CD4-positive, alpha-beta T cell treated with Interleukin-21 for 1 hour (primary cell): Measurements from ENCODE around the gene CEP170B.

Experiments used
- DNase-seq: peaks from one replicate; pipeline ENCODE4 v3.0.0-alpha.2; 2020

CEP170B gene

DNA sequence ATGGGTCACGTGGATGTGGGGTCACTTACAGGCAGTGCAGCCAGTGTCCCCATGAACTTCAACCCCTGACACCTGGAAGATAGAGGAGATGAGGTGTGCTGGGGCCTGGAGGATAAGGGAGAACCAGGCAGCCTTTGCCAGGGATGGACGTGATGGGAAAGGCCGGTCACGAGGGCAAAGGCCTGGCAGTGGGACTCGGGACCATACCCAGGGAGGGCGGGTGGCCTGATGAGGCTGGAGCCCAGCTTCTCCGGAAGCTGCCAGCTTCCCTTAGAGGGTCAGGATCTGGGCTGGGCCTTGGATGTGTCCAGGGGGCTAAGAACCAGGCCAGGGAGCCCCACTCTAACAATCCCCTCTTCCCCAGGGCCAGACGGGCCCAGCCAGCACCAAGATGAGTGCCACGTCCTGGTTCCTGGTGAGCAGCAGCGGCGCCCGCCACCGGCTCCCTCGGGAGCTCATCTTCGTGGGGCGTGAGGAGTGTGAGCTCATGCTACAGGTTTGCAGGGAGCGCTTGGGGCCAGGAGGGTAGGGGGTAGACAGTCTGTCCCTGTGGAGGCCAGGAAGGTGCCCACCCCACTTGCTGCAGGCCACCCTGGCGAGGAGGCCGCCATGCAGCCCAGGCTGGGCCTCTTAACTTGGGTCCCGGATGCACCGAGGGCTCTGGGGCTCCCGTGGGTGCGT lies 3.1 kb downstream of the CEP170B start:
- no peak for DNase-seq

DNA sequence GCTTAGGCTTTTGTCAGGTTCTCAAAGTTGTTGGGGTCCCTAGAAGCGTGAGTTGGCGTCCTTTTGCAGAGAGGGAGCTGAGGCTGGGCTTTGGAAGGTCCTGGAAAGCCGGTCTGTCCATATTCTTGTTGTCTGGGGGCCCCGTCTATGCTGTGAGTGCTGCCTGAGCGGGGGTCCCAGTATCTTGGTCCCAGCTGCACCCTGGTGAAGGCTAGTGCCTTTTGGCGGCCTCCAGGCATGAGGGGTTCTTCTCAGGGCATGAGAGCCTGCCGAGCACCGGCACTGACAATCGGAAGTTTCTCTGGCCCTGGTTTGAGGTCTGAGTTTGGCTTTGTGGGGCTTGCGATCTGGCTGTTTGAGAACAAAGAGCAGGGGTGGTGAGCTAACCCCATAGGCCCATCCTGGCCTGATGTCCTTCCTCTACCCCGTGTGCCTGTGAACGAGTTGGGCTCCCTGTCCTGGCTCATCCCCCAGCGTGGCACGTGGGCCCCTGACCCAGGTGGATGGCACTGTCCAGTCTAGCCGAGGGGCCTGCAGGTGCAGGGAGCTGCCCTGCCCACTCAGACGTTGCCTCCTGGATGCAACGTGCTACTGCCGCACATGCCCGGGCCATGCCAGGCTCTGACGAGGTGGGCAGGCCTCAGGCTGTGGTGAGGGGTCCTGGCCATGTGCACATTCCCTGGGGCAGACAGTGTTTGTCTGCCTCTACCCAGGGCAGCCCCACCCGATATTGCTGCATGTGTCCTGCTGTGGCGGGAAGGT lies 3.9 kb downstream of the CEP170B start:
- no peak for DNase-seq

- no peak for DNase-seq
These were observed 4.8 kb downstream of the CEP170B start for GRCh38 chr14:104869669-104870367.

GRCh38 chr14:104870368-104871144 lies 5.5 kb downstream of the CEP170B start:
- DNase-seq: peak; percentile 41

DNA sequence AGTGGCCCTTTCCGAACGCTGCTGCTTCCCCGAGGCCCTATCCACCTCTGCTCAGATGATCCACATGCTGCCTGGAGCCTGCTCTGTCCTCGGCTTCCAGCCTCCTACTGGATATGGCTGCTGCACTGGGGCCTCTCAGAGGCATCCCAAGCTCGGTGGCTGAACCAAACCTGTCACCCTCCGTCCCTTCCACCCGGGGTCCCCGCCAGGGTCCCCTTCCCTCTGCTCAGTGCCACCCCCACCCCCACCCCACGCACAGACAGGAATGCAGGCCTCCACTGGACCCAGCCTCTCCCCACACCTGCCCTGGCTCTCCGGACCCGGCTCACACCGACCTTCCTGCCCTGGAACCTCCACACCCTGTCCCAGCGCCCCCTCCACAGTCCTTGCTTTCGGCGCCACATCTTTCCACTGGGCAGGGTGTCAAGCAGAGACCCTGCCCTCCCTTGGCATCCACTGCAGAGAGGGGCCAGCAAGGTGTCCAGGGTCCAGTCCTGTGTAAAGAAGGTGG lies 6.1 kb downstream of the CEP170B start:
- no peak for DNase-seq

DNA sequence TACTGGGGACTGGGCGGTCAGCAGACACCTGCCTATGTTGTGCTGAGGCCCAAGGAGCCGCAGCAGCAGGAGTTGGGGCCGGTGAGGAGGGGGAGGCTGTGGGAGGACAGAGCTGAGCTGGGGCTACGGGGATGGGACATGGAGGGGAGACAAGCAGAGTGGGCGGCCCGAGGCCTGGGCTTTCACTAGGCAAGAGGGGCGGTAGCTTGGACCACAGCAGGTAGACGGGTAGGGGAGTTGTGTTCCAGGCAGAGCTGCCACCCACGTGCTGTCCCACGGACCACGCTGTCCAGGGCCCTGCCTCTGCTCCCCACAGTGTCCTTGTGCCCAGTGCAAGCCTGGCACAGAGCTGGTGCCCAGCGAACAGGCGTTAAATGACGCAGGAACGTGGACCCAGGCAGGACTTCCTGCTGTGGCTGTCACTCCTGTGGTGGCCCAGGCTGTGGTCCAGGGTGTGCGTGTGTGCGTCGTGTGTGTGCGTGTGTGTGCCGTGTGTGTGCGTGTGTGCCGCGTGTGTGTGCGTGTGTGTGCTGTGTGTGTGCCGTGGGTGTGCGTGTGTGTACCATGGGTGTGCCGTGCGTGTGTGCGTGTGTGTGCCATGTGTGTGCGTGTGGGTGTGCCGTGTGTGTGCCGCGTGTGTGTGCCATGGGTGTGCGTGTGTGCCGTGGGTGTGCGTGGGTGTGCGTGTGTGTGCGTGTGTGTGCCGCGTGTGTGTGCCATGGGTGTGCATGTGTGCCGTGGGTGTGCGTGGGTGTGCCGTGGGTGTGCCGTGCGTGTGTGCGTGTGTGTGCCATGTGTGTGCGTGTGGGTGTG lies 6.8 kb downstream of the CEP170B start:
- no peak for DNase-seq

GRCh38 chr14:104872469-104873341 lies 7.6 kb downstream of the CEP170B start:
- DNase-seq: no peak

GRCh38 chr14:104873380-104874055 lies 8.4 kb downstream of the CEP170B start:
- DNase-seq: no peak

DNA sequence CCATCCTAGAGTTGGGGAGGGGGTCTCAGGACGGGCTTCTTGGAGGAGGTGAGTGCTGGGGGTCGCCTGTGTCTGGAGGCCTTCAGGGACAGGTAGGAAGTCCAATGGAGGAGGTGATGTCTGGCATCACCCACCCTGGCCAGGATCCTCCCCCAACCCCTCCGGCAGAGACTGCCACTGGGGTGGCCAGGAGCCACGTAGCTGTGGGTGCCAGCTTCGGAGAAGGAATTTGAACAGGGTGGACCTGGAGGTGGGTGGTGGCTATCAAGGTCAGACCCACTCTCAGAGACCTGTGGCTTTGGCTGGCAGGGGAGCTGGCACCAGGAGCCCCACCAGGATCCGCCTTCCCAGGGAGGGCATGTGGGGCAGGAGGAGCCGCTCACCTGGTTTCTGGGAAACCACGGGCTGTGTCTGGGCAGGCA lies 9.1 kb downstream of the CEP170B start:
- DNase-seq: no peak

- no peak for DNase-seq
These were observed 9.7 kb downstream of the CEP170B start for GRCh38 chr14:104874571-104875411.

- DNase-seq: no peak
These were observed 10.3 kb downstream of the CEP170B start for GRCh38 chr14:104875412-104875751.

- no peak for DNase-seq
These were observed 10.7 kb downstream of the CEP170B start for GRCh38 chr14:104875811-104876210.

GRCh38 chr14:104876251-104876699 lies 11.2 kb downstream of the CEP170B start:
- peak; percentile 32 for DNase-seq

DNA sequence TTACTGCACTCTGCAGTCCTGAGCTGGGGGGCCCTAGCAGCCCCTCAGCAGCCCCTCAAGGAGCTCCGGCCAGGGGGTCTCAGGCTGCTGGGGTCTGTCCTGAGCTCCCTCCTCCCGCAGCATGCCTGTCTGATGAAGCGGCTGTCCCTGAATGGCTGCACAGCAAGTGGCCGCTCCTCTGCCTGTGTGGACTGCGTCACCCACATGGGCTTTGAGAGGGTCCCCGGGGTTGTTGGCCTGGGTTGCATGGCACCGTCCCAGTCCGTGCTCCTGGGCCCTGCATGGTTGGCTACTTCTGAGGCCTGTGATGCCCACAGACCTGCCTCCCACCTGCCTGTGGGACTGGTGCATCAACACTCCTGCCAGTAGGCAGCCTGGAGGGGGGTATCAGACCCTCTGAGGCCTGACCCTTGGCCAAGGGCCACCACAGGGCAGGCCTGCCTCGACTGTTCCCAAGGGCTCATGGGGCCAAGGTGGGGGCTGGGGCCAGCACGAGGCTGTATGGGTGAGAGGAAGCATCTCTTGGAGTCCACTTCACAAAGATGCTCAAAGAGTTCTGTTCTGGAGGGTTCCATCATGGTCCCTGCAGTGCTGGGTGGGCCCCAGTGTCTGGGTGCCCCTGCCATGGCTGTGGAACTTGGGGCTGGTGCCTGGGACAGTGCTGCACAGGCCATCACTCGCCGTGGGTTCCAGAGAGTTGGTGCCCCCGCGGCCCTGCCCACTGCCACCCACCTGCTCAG lies 12.2 kb downstream of the CEP170B start:
- no peak for DNase-seq

GRCh38 chr14:104877806-104878550 lies 12.9 kb downstream of the CEP170B start:
- DNase-seq: no peak

DNA sequence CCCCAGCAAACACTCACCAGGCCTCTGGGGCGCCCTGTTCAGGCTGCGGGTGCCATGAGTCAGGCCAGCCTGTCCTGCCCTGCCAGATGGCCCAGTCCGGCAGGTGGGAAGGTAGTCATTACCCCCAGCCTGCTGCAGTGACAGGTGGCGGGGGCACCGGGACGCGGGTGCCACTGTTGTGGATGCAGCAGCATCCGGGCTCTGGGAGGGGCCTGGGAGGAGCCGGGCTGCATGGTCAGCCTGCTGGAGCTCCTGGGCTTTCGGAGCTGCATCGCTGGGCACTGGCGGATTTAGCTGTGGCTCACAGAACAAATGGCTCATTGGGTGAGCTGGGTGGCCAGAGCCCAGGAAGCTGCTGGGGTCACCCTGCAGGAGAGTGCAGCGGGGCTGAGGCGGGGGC lies 13.5 kb downstream of the CEP170B start:
- DNase-seq: no peak

- DNase-seq: no peak
These were observed 14.3 kb downstream of the CEP170B start for GRCh38 chr14:104879201-104879982.
